D721Med (cell line): ENCODE data around the gene SCIMP.

Experiments used
- DNase-seq: peaks from one replicate; pipeline ENCODE4 v3.0.0; 2011; ENCODE audit warnings: low spot score; ENCODE audit not compliant: insufficient read length
- FAIRE-seq: peaks from 2 replicates; lab custom pipeline; 2011; peaks lifted over from hg19 to GRCh38; lab: Jason Lieb, UNC
- CTCF ChIP-seq: IDR thresholded peaks from 2 replicates; pipeline ENCODE4 v1.5.1; 2012; ENCODE audit warnings: mild to moderate bottlenecking, control low read depth; ENCODE audit not compliant: insufficient read depth; ENCODE audit errors: missing control alignments

The SCIMP gene

DNA sequence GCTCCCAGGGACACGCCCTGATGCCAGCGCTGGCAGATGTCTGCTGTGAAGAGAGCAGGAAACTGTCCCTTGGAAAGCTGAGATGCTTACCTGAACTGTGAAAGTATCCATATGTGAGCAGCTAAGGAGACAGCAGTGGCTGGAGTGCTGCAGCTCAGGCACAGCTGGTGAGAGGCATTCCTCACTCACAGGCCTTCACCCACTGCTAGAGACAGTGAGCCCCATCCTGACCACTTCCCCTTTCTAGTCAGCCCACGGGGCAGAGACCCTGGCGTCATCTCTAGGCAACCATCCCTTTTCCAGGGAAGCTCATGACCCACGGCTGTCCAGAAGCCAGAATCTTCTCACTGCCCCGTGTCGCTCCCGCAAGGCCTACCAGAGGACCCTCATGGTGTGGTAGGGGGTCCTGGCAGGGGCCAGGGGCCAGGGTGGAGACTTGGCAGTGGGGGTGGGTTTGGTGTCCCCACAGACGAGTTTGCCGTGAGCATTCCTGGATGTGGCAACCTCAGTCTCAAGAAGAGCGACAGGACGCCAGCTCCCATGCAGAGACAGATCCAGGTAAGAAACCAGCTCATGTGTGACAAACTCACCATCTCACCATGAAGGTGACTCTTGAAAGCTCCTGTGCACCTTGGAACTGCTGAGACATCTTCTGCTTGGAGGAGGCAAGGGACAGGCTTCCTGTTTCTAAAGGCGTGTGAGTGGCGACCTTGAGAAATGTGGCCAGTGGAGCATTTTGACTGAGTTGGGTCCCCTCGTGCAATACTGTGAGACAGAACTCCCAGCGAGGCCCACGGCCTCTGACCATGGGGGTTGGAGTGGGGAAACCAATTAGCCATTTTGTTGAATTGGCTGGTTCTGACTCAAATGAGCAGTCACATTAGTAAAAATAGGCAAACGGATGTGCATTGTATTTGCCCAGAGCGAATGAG, at the start of gene SCIMP:
TSS of gene SCIMP (minus strand) at position 216 of the 932 bp plus-strand sequence. CDS start at position 111, 105 bp downstream.
- DNase-seq (no peak), FAIRE-seq (no peak)
- TF ChIP-seq CTCF = no peak

- no peak for DNase-seq
- TF ChIP-seq CTCF = no peak
- FAIRE-seq = no peak
These were observed 49.1 kb upstream of the SCIMP start for GRCh38 chr17:5283571-5284315.

DNA sequence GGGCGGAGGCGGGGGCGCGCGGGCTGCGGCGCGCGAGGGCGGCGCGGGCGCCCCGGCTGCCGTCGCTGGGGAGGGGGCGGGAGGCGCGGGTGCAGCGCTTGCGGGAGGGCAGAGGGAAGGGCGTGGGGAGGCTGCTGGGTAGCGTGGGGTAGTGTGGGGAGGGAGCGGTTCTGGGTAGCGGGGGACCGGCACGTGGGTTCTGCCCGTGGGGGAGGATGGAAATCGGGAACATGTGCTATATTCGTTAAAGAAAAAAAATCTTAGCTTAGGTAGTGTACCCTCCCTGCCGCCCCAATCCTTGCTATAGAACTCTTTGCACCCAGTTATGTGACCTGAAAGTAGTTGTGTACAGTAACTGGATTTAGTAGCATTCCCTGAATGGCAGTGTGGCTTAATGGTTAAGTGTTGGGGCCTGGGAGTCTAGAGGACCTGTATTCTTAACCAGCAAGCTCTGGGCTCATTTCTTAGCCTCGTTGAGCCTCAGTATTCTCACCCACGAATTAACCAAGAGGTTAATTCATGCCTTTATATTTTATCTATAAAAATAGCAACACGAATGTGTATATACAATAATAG, 48.1 kb upstream of the SCIMP start:
- DNase-seq (no peak), FAIRE-seq (no peak)
- TF ChIP-seq CTCF = no peak

- DNase-seq = peak; percentile 58
- no peak for TF ChIP-seq CTCF
- no peak for FAIRE-seq
These were observed 47.4 kb upstream of the SCIMP start, which contains the start of gene RABEP1 for GRCh38 chr17:5281814-5282641. RABEP1 (plus strand) TSS chr17:5282284; CDS start chr17:5282487, 203 bp downstream.

DNA sequence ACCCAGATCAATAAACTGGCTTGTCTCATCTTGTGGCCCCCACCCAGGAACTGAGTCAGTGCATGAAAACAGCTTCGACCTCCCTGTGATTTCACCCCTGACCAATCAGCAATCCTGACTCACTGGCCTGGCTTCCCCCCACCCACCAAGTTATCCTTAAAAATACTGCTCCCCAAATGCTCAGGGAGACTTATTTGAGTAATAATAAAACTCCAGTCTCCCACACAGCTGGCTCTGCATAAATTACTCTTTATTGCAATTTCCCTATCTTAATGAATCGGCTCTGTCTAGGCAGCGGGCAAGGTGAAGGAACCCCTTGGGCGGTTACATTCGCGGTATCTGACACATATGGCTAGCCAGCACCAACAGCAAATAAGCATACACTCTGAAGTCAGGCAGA, 37.7 kb upstream of the SCIMP start:
- no peak for TF ChIP-seq CTCF
- DNase-seq = no peak

DNA sequence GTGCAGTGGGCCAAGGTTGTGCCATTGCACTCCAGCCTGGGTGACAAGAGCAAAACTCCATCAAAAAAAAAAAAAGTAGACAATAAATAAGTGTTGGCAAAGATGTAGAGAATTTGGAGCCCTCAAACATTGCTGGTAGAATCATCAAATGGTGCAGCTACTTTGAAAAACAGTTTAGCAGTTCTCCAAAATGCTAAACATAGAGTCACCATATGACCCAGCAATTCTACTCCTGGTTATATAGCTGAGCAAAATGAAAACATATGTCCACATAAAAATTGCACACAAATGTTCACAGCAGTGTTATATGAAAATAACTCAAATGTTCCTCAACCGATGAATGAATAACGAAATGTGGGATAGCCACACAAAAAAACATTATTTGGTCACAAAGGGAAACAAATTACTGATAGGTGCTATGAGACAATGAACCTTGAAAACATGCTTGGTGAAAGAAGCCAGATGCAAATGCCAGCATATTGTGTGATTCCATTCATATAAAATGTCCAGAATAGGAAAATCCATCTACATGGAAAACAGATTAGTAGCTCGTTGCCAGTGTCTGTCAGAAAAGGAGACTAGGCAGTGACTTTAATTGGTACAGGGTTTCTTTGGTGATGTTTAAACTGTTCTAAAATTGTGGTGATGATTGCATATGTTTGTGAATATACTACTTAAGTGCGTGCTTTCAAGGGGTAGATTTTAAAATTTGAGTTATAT, 34.7 kb upstream of the SCIMP start:
- FAIRE-seq (no peak), DNase-seq (no peak)
- TF ChIP-seq CTCF = no peak

More for the DNA sequence above, 37.7 kb upstream of the SCIMP start:
- no peak for FAIRE-seq
